Stimulated activated CD8-positive, alpha-beta memory T cell treated with anti-CD3 and anti-CD28 coated beads, Interleukin-4, amount 100 ng/mL, for 1 hour (primary cell): Measurements from ENCODE around the gene MT3.

Source experiments
- DNase-seq, 2 donors: peaks; one replicate each; pipeline ENCODE4 v3.0.0-alpha.2; 2020; ENCODE audit warnings: low read depth in 2 of 2, low spot score in 1 of 2

MT3 gene

GRCh38 chr16:56629531-56629930 is 40.2 kb downstream of the MT3 start:
- DNase-seq = no peak

GRCh38 chr16:56630134-56630533 is 40.8 kb downstream of the MT3 start:
- DNase-seq = no peak

GRCh38 chr16:56631197-56631596 is 41.9 kb downstream of the MT3 start:
- DNase-seq = no peak

- no peak for DNase-seq
Measured at GRCh38 chr16:56631832-56632155, 42.5 kb downstream of the MT3 start.

- no peak for DNase-seq
Measured at GRCh38 chr16:56632156-56632847, 43.0 kb downstream of the MT3 start, which contains the start of gene MT1M. Gene MT1M, plus strand, starts transcription at chr16:56632659. Its CDS starts 73 bp downstream, at chr16:56632732.

- no peak for DNase-seq
Measured at GRCh38 chr16:56632848-56633365, 43.6 kb downstream of the MT3 start.

GRCh38 chr16:56633535-56633934 is 44.2 kb downstream of the MT3 start:
- DNase-seq = no peak

GRCh38 chr16:56634715-56635440 is 45.5 kb downstream of the MT3 start:
- DNase-seq = no peak

- no peak for DNase-seq
Measured at GRCh38 chr16:56635441-56635967, 46.2 kb downstream of the MT3 start.

- DNase-seq = no peak
Measured at GRCh38 chr16:56636616-56637413, 47.5 kb downstream of the MT3 start.

- no peak for DNase-seq
Measured at GRCh38 chr16:56637814-56638750, 48.8 kb downstream of the MT3 start, which contains the start of gene MT1A. Gene MT1A, plus strand, starts transcription at chr16:56638666. Its CDS starts 73 bp downstream, at chr16:56638739.

- DNase-seq = no peak
Measured at GRCh38 chr16:56639045-56639444, 49.7 kb downstream of the MT3 start.

- DNase-seq = no peak
Measured at GRCh38 chr16:56640076-56640475, 50.7 kb downstream of the MT3 start.
